ENCODE measurements around the gene MYCT1. TPM values are rescaled to one million over a fixed set of nuclear protein-coding genes. Genes with fewer than 3 reads are reported as not detected.

Gene MYCT1
- total RNA-seq, 1 donor from 2014 or later = not detected

- ChIA-PET POLR2A (no interaction called here), CTCF (no interaction called here)
- H3K27me3 Mint-ChIP-seq = no peaks in the 10 kb centered on the region
- no peak overlapping the region for H3K27ac Mint-ChIP-seq
- no peak for TF ChIP-seq CTCF (IDR thresholded peaks at IDR 0.05)
- no peak for DNase-seq
- H3K4me1 Mint-ChIP-seq = no peaks in the 10 kb centered on the region
- H3K36me3 Mint-ChIP-seq (ENCODE audit: low read depth) = no peaks in the 10 kb centered on the region
- H3K4me3 Mint-ChIP-seq = no peak overlapping the region
- H3K9me3 Mint-ChIP-seq = no peaks in the 10 kb centered on the region
- intact Hi-C loops (cut with micrococcal nuclease) = no loop called here
- ATAC-seq (ENCODE audit: low read depth) = no peak
Observed at GRCh38 chr6:152720974-152721373, 23.3 kb downstream of the MYCT1 start.

GRCh38 chr6:152721956-152722355 is 24.3 kb downstream of the MYCT1 start:
- Mint-ChIP-seq H3K27me3 (no peaks in the 10 kb centered on the region), H3K4me1 (no peaks in the 10 kb centered on the region), H3K4me3 (no peak overlapping the region), H3K9me3 (no peaks in the 10 kb centered on the region), H3K27ac (no peak overlapping the region), H3K36me3 (ENCODE audit: low read depth) (no peaks in the 10 kb centered on the region)
- ATAC-seq (ENCODE audit: low read depth) = no peak
- intact Hi-C loops (cut with micrococcal nuclease) = no loop called here
- CTCF ChIA-PET = no interaction called here
- DNase-seq = no peak
- POLR2A ChIA-PET = no interaction called here
- no peak for TF ChIP-seq CTCF (IDR thresholded peaks at IDR 0.05)

GRCh38 chr6:152723398-152723797 is 25.7 kb downstream of the MYCT1 start:
- Mint-ChIP-seq H3K27me3 (no peaks in the 10 kb centered on the region), H3K4me1 (no peaks in the 10 kb centered on the region), H3K9me3 (no peaks in the 10 kb centered on the region), H3K27ac (no peak overlapping the region), H3K4me3 (no peak overlapping the region), H3K36me3 (ENCODE audit: low read depth) (no peaks in the 10 kb centered on the region)
- intact Hi-C loops (cut with micrococcal nuclease) = no loop called here
- ChIA-PET CTCF (no interaction called here), POLR2A (no interaction called here)
- DNase-seq (no peak), ATAC-seq (ENCODE audit: low read depth) (no peak)
- TF ChIP-seq CTCF (IDR thresholded peaks at IDR 0.05) = no peak

- H3K36me3 Mint-ChIP-seq (ENCODE audit: low read depth) = no peaks in the 10 kb centered on the region
- no peaks in the 10 kb centered on the region for H3K9me3 Mint-ChIP-seq
- ATAC-seq (ENCODE audit: low read depth) (no peak), DNase-seq (no peak)
- intact Hi-C loops (cut with micrococcal nuclease) = no loop called here
- no peaks in the 10 kb centered on the region for H3K27me3 Mint-ChIP-seq
- ChIA-PET POLR2A (interaction anchor here (0.6 kb wide), 1 partner anchor 383 kb away, joined by 3 read pairs; no protein-coding TSS in a partner anchor), CTCF (no interaction called here)
- no peak overlapping the region for H3K27ac Mint-ChIP-seq
- no peaks in the 10 kb centered on the region for H3K4me1 Mint-ChIP-seq
- H3K4me3 Mint-ChIP-seq = no peak overlapping the region
- no peak for TF ChIP-seq CTCF (IDR thresholded peaks at IDR 0.05)
Observed at GRCh38 chr6:152726313-152726712, 28.6 kb downstream of the MYCT1 start.

- POLR2A ChIA-PET = no interaction called here
- no peaks in the 10 kb centered on the region for H3K36me3 Mint-ChIP-seq (ENCODE audit: low read depth)
Observed at GRCh38 chr6:152727507-152727906, 29.8 kb downstream of the MYCT1 start.

More at GRCh38 chr6:152727507-152727906, 29.8 kb downstream of the MYCT1 start:
- no peak for ATAC-seq (ENCODE audit: low read depth)
- H3K27ac Mint-ChIP-seq = no peak overlapping the region
- H3K27me3 Mint-ChIP-seq = no peaks in the 10 kb centered on the region
- no peak overlapping the region for H3K4me3 Mint-ChIP-seq
- intact Hi-C loops (cut with micrococcal nuclease) = no loop called here
- H3K9me3 Mint-ChIP-seq = no peaks in the 10 kb centered on the region
- H3K4me1 Mint-ChIP-seq = no peaks in the 10 kb centered on the region
- DNase-seq = no peak
- CTCF ChIA-PET = no interaction called here
- no peak for TF ChIP-seq CTCF (IDR thresholded peaks at IDR 0.05)
